Caco-2 (cell line): Measurements from ENCODE around the gene SHB. TPM values are rescaled to one million over a fixed set of nuclear protein-coding genes. Genes with fewer than 3 reads are reported as not detected.

ENCODE experiments used
- BruUV-seq: library from RNA; stranded (reverse); fragments of 400-500 nt; replicated peaks from 2 replicates; lab custom pipeline; 2021; lab: Mats Ljungman, UMichigan
- CTCF ChIA-PET: fragments of 300-600 bp; sonication (Branson Sonifier 250); formaldehyde crosslinking; loops from one replicate; lab custom pipeline; 2022; ENCODE audit warnings: antibody characterized with exemption; lab: Charles Lee
- POLR2A ChIA-PET: fragments of 300-600 bp; sonication (Branson Sonifier 250); formaldehyde crosslinking; loops from one replicate; lab custom pipeline; 2022; ENCODE audit warnings: antibody characterized with exemption; lab: Charles Lee
- DNase-seq, 2 experiments: peaks; one replicate each; pipeline versions ENCODE4 v3.0.0 to v3.0.0-alpha.2; 2020 to 2022
- H3K27me3 ChIP-seq: replicated peaks from 2 replicates; pipeline ENCODE4 v1.6.0; 2011; ENCODE audit warnings: low read length; ENCODE audit not compliant: control insufficient read depth, insufficient read depth
- H3K36me3 ChIP-seq: 2 replicates; pipeline ENCODE4 v1.5.1; 2011; ENCODE audit warnings: low read length; ENCODE audit not compliant: control insufficient read depth, insufficient read depth
- H3K4me1 ChIP-seq: fragments of 250-450 bp; sonication (Bioruptor Pico); 2 replicates; pipeline ENCODE4 v1.5.1; 2020; ENCODE audit warnings: mild to moderate bottlenecking
- H3K4me3 ChIP-seq: 2 replicates; pipeline ENCODE4 v1.5.1; 2011; ENCODE audit warnings: low read depth, mild to moderate bottlenecking, control low read depth, low read length
- H3K9me3 ChIP-seq: fragments of 250-450 bp; sonication (Bioruptor Pico); 2 replicates; pipeline ENCODE4 v1.5.1; 2020; ENCODE audit warnings: mild to moderate bottlenecking, moderate library complexity
- H3K27ac Mint-ChIP-seq: one replicate; pipeline ENCODE4 v1.8.0; 2022; ENCODE audit warnings: mixed read lengths; ENCODE audit not compliant: unreplicated experiment
- H3K27me3 Mint-ChIP-seq: one replicate; pipeline ENCODE4 v1.8.0; 2022; ENCODE audit warnings: mixed read lengths; ENCODE audit not compliant: insufficient read depth, unreplicated experiment
- H3K36me3 Mint-ChIP-seq: one replicate; pipeline ENCODE4 v1.8.0; 2022; ENCODE audit warnings: mild to moderate bottlenecking, mixed read lengths; ENCODE audit not compliant: insufficient read depth, unreplicated experiment
- H3K4me1 Mint-ChIP-seq: one replicate; pipeline ENCODE4 v1.8.0; 2022; ENCODE audit warnings: low read depth, mixed read lengths; ENCODE audit not compliant: unreplicated experiment
- H3K4me3 Mint-ChIP-seq: one replicate; pipeline ENCODE4 v1.8.0; 2022; ENCODE audit warnings: mild to moderate bottlenecking, moderate library complexity, mixed read lengths; ENCODE audit not compliant: unreplicated experiment
- H3K9me3 Mint-ChIP-seq: one replicate; pipeline ENCODE4 v1.8.0; 2022; ENCODE audit warnings: mixed read lengths; ENCODE audit not compliant: unreplicated experiment
- intact Hi-C: fragments of 100-400 bp; cut with micrococcal nuclease; formaldehyde crosslinking; loops from one replicate; pipeline ENCODE4 v1.10.0; 2022; ENCODE audit not compliant: unreplicated experiment
- total RNA-seq: library from RNA; stranded (reverse); gene quantifications from 2 replicates; pipeline ENCODE4 v1.2.3, GENCODE V29; 2022
- TF ChIP-seq, protein P1 (sequence below), 2 experiments: fragments of 200-600 bp in 1 of 2; IDR thresholded peaks; 1 replicate in 1 of 2; 2 replicates in 1 of 2; pipeline versions ENCODE4 v1.5.1 to v1.8.0; 2011 to 2022; ENCODE audit warnings: antibody characterized with exemption in 1 of 2, control low read depth in 1 of 2, inconsistent platforms in 1 of 2, low read depth in 1 of 2, low read length in 1 of 2, mild to moderate bottlenecking in 1 of 2, moderate library complexity in 1 of 2; ENCODE audit not compliant: insufficient read depth in 1 of 2, severe bottlenecking in 1 of 2, unreplicated experiment in 1 of 2

SHB gene
- total RNA-seq, 1 experiment from 2014 or later: 18.3 TPM

DNA sequence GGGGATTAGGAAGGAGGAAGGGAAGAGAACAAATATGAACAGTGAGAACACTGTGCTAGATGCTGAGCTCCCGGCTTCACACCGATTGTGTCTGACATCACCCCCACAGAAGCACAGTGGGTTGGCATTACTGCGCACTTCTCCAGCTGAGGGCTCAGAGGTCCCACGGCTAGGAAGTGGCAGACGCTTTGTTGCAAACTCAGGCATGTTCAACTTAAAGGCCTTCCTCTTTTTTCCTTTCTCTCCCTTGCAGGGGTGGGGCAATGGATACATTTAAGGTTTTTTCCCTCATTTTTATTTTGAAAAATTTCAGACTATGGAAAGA is 15.5 kb upstream of the SHB start:
- Mint-ChIP-seq H3K9me3 (no peaks in the 10 kb centered on the region), H3K4me1 (peaks cover 5% of the 10 kb centered on the region), H3K27ac (no peak overlapping the region), H3K36me3 (no peaks in the 10 kb centered on the region), H3K4me3 (no peak overlapping the region), H3K27me3 (no peaks in the 10 kb centered on the region)
- TF ChIP-seq, protein P1, sequence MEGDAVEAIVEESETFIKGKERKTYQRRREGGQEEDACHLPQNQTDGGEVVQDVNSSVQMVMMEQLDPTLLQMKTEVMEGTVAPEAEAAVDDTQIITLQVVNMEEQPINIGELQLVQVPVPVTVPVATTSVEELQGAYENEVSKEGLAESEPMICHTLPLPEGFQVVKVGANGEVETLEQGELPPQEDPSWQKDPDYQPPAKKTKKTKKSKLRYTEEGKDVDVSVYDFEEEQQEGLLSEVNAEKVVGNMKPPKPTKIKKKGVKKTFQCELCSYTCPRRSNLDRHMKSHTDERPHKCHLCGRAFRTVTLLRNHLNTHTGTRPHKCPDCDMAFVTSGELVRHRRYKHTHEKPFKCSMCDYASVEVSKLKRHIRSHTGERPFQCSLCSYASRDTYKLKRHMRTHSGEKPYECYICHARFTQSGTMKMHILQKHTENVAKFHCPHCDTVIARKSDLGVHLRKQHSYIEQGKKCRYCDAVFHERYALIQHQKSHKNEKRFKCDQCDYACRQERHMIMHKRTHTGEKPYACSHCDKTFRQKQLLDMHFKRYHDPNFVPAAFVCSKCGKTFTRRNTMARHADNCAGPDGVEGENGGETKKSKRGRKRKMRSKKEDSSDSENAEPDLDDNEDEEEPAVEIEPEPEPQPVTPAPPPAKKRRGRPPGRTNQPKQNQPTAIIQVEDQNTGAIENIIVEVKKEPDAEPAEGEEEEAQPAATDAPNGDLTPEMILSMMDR (IDR thresholded peaks at IDR 0.05; ENCODE audit: insufficient read depth in 1 of 2, low read depth in 1 of 2, low read length in 1 of 2, severe bottlenecking in 1 of 2, unreplicated experiment in 1 of 2): no peak
- Histone ChIP-seq H3K36me3 (no peaks in the 10 kb centered on the region), H3K27me3 (no peaks in the 10 kb centered on the region), H3K4me3 (no peak overlapping the region), H3K4me1 (no peaks in the 10 kb centered on the region), H3K9me3 (no peaks in the 10 kb centered on the region)
- no TSS peak for BruUV-seq
- intact Hi-C loops: no loop called here
- DNase-seq: no peak
- CTCF ChIA-PET: interaction anchor here (1.1 kb wide), 1 partner anchor 173 kb away, joined by 3 read pairs; no protein-coding TSS in a partner anchor
- POLR2A ChIA-PET: no interaction called here

- Histone ChIP-seq H3K4me1 (no peaks in the 10 kb centered on the region), H3K27me3 (no peaks in the 10 kb centered on the region), H3K9me3 (no peaks in the 10 kb centered on the region), H3K4me3 (no peak overlapping the region), H3K36me3 (no peaks in the 10 kb centered on the region)
- intact Hi-C loops: no loop called here
- H3K36me3 Mint-ChIP-seq: no peaks in the 10 kb centered on the region
- no TSS peak for BruUV-seq
- TF ChIP-seq, protein P1 (IDR thresholded peaks at IDR 0.05; ENCODE audit: insufficient read depth in 1 of 2, low read depth in 1 of 2, low read length in 1 of 2, severe bottlenecking in 1 of 2, unreplicated experiment in 1 of 2): no peak
- H3K27ac Mint-ChIP-seq: no peak overlapping the region
- no peaks in the 10 kb centered on the region for H3K27me3 Mint-ChIP-seq
- ChIA-PET CTCF (interaction anchor here (1.1 kb wide), 1 partner anchor 172 kb away, joined by 3 read pairs; no protein-coding TSS in a partner anchor), POLR2A (no interaction called here)
- DNase-seq: no peak
- no peak overlapping the region for H3K4me3 Mint-ChIP-seq
- no peaks in the 10 kb centered on the region for H3K9me3 Mint-ChIP-seq
- peaks cover 5% of the 10 kb centered on the region for H3K4me1 Mint-ChIP-seq
Observed at GRCh38 chr9:38083858-38084555, 15.0 kb upstream of the SHB start.

DNA sequence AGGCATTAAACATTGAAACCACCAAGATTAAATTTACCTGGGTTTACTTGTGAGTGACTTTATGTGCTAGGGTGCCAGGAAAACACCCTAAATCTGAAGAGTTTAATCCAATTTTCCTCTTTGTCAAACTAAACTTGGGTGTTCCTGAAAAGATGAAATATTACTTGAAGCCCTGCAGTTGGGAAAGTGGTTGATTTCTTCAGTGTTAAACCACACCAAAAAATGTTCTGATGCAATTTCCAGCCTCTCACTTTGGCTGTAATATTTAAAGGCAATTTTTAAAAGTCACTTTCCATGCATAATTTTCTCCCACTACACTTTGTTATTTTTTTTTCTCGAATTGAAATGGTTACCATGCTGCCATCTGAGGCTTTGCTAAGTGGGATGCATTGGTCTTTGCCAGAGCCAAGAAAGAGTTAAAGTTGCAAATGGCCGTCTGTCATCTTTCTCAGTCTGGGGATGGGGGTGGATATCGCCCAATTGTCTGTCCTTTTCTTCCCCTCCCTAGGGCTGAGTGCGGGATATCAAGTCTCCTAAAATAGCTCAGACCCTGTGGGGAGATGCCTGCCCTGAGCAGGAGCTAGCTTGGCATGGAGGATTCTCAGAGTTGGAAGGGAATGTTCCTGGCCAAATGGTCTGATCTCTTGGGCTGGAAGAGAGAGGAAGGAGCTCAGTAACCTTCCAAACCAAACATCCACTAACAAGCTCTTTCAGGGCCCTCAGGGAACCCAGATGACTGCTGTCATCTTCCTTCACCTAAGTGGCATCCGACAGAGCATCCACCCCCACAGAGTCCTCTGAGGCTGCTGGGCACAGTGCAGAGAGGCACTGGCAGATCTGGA is 13.6 kb upstream of the SHB start:
- no peaks in the 10 kb centered on the region for H3K9me3 Mint-ChIP-seq
- TF ChIP-seq, protein P1 (IDR thresholded peaks at IDR 0.05; ENCODE audit: insufficient read depth in 1 of 2, low read depth in 1 of 2, low read length in 1 of 2, severe bottlenecking in 1 of 2, unreplicated experiment in 1 of 2): no peak
- no peaks in the 10 kb centered on the region for H3K4me1 Mint-ChIP-seq
- intact Hi-C loops: no loop called here
- H3K27me3 Mint-ChIP-seq: no peaks in the 10 kb centered on the region
- no TSS peak for BruUV-seq
- no peak overlapping the region for H3K4me3 Mint-ChIP-seq
- H3K4me1 ChIP-seq: no peaks in the 10 kb centered on the region
- no peaks in the 10 kb centered on the region for H3K36me3 ChIP-seq
- H3K36me3 Mint-ChIP-seq: no peaks in the 10 kb centered on the region
- no peak for DNase-seq
- H3K27ac Mint-ChIP-seq: no peak overlapping the region
- no peaks in the 10 kb centered on the region for H3K27me3 ChIP-seq
- H3K9me3 ChIP-seq: no peaks in the 10 kb centered on the region
- ChIA-PET POLR2A (no interaction called here), CTCF (interaction anchor here (0.6 kb wide), 1 partner anchor 292 kb away, joined by 3 read pairs; no protein-coding TSS in a partner anchor)
- no peak overlapping the region for H3K4me3 ChIP-seq
